ENCODE results near the gene RPGRIP1.
"Not testable (repeated sequence)": the region's sequence is repeated elsewhere in the genome, so short reads cannot be mapped to it uniquely, and the experiment has no call there.

RPGRIP1 gene

GRCh38 chr14:21275261-21275858 lies 4.5 kb upstream of the RPGRIP1 start:
- Histone ChIP-seq H3K9me3 (ENCODE audit: insufficient read depth, low read length, severe bottlenecking) (no peaks in the 10 kb centered on the region), H2AFZ (ENCODE audit: low read depth, low read length) (peak overlapping the region; percentile 57), H3K4me1 (ENCODE audit: insufficient read depth, low read length) (peaks cover 30% of the 10 kb centered on the region), H3K27ac (ENCODE audit: low read length) (peak overlapping the region; percentile 74), H3K79me2 (ENCODE audit: insufficient read depth, low read length) (peaks cover 4% of the 10 kb centered on the region; the same call in 1 of the 2 replicates), H3K27me3 (ENCODE audit: insufficient read depth, low read length, poor library complexity) (no peaks in the 10 kb centered on the region), H3K4me3 (ENCODE audit: low read depth in 1 of 2, low read length in 2 of 2) (no peak overlapping the region), H3K9ac (ENCODE audit: low read depth, low read length) (peak overlapping the region; percentile 41), H4K20me1 (ENCODE audit: insufficient read depth, low read length) (no peaks in the 10 kb centered on the region), H3K36me3 (ENCODE audit: insufficient read depth, low read length) (no peaks in the 10 kb centered on the region), H3K4me2 (ENCODE audit: insufficient read depth, low read length) (peak overlapping the region; percentile 13; the same call in 1 of the 2 replicates)
- DNase-seq, result no peak
- ATAC-seq (ENCODE audit: insufficient read depth, low read depth), result peak; percentile 76
- TF ChIP-seq, protein P1, sequence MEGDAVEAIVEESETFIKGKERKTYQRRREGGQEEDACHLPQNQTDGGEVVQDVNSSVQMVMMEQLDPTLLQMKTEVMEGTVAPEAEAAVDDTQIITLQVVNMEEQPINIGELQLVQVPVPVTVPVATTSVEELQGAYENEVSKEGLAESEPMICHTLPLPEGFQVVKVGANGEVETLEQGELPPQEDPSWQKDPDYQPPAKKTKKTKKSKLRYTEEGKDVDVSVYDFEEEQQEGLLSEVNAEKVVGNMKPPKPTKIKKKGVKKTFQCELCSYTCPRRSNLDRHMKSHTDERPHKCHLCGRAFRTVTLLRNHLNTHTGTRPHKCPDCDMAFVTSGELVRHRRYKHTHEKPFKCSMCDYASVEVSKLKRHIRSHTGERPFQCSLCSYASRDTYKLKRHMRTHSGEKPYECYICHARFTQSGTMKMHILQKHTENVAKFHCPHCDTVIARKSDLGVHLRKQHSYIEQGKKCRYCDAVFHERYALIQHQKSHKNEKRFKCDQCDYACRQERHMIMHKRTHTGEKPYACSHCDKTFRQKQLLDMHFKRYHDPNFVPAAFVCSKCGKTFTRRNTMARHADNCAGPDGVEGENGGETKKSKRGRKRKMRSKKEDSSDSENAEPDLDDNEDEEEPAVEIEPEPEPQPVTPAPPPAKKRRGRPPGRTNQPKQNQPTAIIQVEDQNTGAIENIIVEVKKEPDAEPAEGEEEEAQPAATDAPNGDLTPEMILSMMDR (IDR thresholded peaks at IDR 0.05; ENCODE audit: borderline replicate concordance, extremely low read depth, low read length, poor library complexity, severe bottlenecking), result no peak
- TF ChIP-seq EZH2 (IDR thresholded peaks at IDR 0.05; ENCODE audit: borderline replicate concordance, low read depth, low read length, severe bottlenecking), result no peak

DNA sequence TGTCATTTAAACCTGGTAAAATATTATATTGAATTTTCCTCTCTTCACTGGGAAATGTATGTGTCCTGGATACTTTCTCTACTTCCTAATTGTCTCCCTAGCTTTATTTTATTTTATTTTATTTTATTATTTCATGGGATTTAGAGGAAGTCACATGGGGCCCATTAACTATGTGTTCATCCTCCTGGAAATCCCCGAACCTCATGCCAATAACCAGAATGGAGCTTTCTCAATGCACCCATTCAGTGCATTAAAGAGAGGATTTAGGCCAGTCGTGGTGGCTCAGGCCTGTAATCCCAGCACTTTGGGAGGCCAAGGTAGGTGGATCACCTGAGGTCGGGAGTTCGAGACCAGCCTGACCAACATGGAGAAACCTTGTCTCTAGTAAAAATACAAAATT lies 1.3 kb upstream of the RPGRIP1 start:
- no peak for ATAC-seq (ENCODE audit: insufficient read depth, low read depth)
- Histone ChIP-seq H3K27ac (ENCODE audit: low read length) (no peak overlapping the region), H3K9me3 (ENCODE audit: insufficient read depth, low read length, severe bottlenecking) (no peaks in the 10 kb centered on the region), H3K4me2 (ENCODE audit: insufficient read depth, low read length) (no peak overlapping the region), H3K27me3 (ENCODE audit: insufficient read depth, low read length, poor library complexity) (no peaks in the 10 kb centered on the region), H3K4me1 (ENCODE audit: insufficient read depth, low read length) (peaks cover 26% of the 10 kb centered on the region), H3K4me3 (ENCODE audit: low read depth in 1 of 2, low read length in 2 of 2) (no peak overlapping the region), H2AFZ (ENCODE audit: low read depth, low read length) (no peak overlapping the region), H3K36me3 (ENCODE audit: insufficient read depth, low read length) (no peaks in the 10 kb centered on the region), H3K79me2 (ENCODE audit: insufficient read depth, low read length) (no peaks in the 10 kb centered on the region), H3K9ac (ENCODE audit: low read depth, low read length) (no peak overlapping the region), H4K20me1 (ENCODE audit: insufficient read depth, low read length) (no peaks in the 10 kb centered on the region)
- TF ChIP-seq, protein P1 (IDR thresholded peaks at IDR 0.05; ENCODE audit: borderline replicate concordance, extremely low read depth, low read length, poor library complexity, severe bottlenecking), result no peak
- no peak for TF ChIP-seq EZH2 (IDR thresholded peaks at IDR 0.05; ENCODE audit: borderline replicate concordance, low read depth, low read length, severe bottlenecking)
- no peak for DNase-seq

DNA sequence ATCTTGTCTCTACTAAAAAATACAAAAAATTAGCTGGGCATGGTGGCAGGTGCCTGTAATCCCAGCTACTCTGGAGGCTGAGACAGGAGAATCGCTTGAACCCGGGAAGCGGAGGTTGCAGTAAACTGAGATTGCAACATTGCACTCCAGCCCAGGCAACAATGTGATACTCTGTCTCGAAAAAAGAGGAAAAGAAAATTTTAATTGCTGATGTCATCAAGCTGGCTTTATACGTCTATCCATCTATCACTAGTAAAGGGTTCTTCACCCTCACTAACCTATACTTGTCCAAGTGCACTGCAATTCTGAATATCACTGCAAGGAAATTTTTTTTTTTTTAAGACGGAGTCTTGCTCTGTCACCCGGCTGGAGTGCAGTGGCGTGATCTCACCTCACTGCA lies 2.0 kb downstream of the RPGRIP1 start:
- ATAC-seq (ENCODE audit: insufficient read depth, low read depth); DNase-seq; H2AFZ ChIP-seq (ENCODE audit: low read depth, low read length); H3K36me3 ChIP-seq (ENCODE audit: insufficient read depth, low read length); H3K9me3 ChIP-seq (ENCODE audit: insufficient read depth, low read length, severe bottlenecking); H3K4me2 ChIP-seq (ENCODE audit: insufficient read depth, low read length); H3K9ac ChIP-seq (ENCODE audit: low read depth, low read length); H3K79me2 ChIP-seq (ENCODE audit: insufficient read depth, low read length); H3K4me3 ChIP-seq (ENCODE audit: low read depth in 1 of 2, low read length in 2 of 2); H4K20me1 ChIP-seq (ENCODE audit: insufficient read depth, low read length); H3K27ac ChIP-seq (ENCODE audit: low read length); H3K27me3 ChIP-seq (ENCODE audit: insufficient read depth, low read length, poor library complexity); H3K4me1 ChIP-seq (ENCODE audit: insufficient read depth, low read length): not testable (repeated sequence)

DNA sequence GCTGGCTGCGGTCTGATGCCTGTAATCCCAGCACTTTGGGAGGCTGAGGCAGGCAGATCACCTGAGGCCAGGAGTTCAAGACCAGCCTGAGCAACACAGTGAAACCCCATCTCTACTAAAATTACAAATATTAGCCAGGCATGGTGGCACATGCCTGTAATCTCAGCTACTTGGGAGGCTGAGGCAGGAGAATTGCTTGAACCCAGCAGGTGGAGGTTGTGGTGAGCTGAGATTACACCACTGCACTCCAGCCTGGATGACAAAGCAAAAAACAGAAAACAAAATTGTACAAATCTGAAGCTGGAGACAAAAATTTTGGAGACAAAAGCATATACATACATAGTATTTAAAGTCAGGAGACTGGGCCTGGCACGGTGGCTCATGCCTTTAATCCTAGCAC lies 6.6 kb downstream of the RPGRIP1 start:
- H3K79me2 ChIP-seq (ENCODE audit: insufficient read depth, low read length); H3K27ac ChIP-seq (ENCODE audit: low read length); H2AFZ ChIP-seq (ENCODE audit: low read depth, low read length); DNase-seq; H3K27me3 ChIP-seq (ENCODE audit: insufficient read depth, low read length, poor library complexity); H3K36me3 ChIP-seq (ENCODE audit: insufficient read depth, low read length); H4K20me1 ChIP-seq (ENCODE audit: insufficient read depth, low read length); H3K4me2 ChIP-seq (ENCODE audit: insufficient read depth, low read length); H3K9ac ChIP-seq (ENCODE audit: low read depth, low read length); ATAC-seq (ENCODE audit: insufficient read depth, low read depth); H3K4me3 ChIP-seq (ENCODE audit: low read depth in 1 of 2, low read length in 2 of 2); H3K9me3 ChIP-seq (ENCODE audit: insufficient read depth, low read length, severe bottlenecking); H3K4me1 ChIP-seq (ENCODE audit: insufficient read depth, low read length): not testable (repeated sequence)

Data from DND-41 (cell line).